Testis (tissue), 3 donors: ENCODE measurements around the gene CAMK2B. TPM values are rescaled to one million over a fixed set of nuclear protein-coding genes. Genes with fewer than 3 reads are reported as not detected.
A peak's percentile ranks its signal among the peaks of the same experiment; 100 is the strongest.

Source experiments
- DNase-seq: peaks from one replicate; pipeline ENCODE4 v3.0.0-alpha.2; 2019
- H3K27ac ChIP-seq, 2 donors: fragments of 200-600 bp; sonication (generic); one replicate each; pipeline ENCODE4 v1.5.1; 2019
- H3K27me3 ChIP-seq: fragments of 200-600 bp; sonication (generic); one replicate; pipeline ENCODE4 v1.5.1; 2019
- H3K36me3 ChIP-seq: fragments of 200-600 bp; sonication (generic); one replicate; pipeline ENCODE4 v1.5.1; 2017; ENCODE audit warnings: low read depth; ENCODE audit errors: missing control alignments
- H3K4me1 ChIP-seq: fragments of 200-600 bp; sonication (generic); one replicate; pipeline ENCODE4 v1.5.1; 2019
- H3K4me3 ChIP-seq, 2 donors: fragments of 200-600 bp; sonication (generic); one replicate each; pipeline ENCODE4 v1.5.1; 2017 to 2019
- H3K9me3 ChIP-seq: fragments of 200-600 bp; sonication (generic); one replicate; pipeline ENCODE4 v1.5.1; 2017
- CTCF ChIP-seq, 3 experiments: fragments of 450-650 bp in 2 of 3; fragments of 200-600 bp in 1 of 3; sonication (generic) in 1 of 3; IDR thresholded peaks; one replicate each; pipeline ENCODE4 v1.5.1; 2016 to 2019; ENCODE audit warnings: antibody characterized with exemption in 3 of 3, mild to moderate bottlenecking in 2 of 3, moderate library complexity in 1 of 3
- POLR2A ChIP-seq: fragments of 450-650 bp; IDR thresholded peaks from one replicate; pipeline ENCODE4 v1.6.1; 2017; ENCODE audit warnings: antibody characterized with exemption, mild to moderate bottlenecking, moderate library complexity
- WGBS, 2 donors: methylation state at CpG; one replicate each; pipeline ENCODE4 v1.1.5; 2018; 5-methylcytosine and 5-hydroxymethylcytosine counted together
- intact Hi-C: fragments of 100-400 bp; cut with DNase I; formaldehyde crosslinking; loops from one replicate; pipeline ENCODE4 v1.15.1; 2023; ENCODE audit warnings: low total_unique reads
- polyA plus RNA-seq: library from polyadenylated mRNA; stranded (reverse); fragments of 350-450 nt; fragmentation: Illumina TruSeq; extraction: RNeasy Lipid Tissue Mini Kit (QIAGEN cat#74804); gene quantifications from one replicate; pipeline ENCODE4 v1.2.3, GENCODE V29; 2014; ENCODE audit warnings: low read depth, low replicate concordance; ENCODE audit not compliant: insufficient read depth
- total RNA-seq, 2 donors: library from RNA; depleted of rRNA; stranded (reverse); fragments of >200 nt; gene quantifications; one replicate each; pipeline ENCODE4 v1.2.3, GENCODE V29; 2016

Gene CAMK2B
- total and polyA plus RNA-seq, 3 donors from 2014 or later: 4.0 to 12.5 (median 12.1) TPM

GRCh38 chr7:44193011-44193802, 132.2 kb downstream of the CAMK2B start:
- intact Hi-C loops: no loop called here
- 84 to 89% methylated on average over 7 of the region's 7 CpGs for WGBS, 2 donors

GRCh38 chr7:44191171-44191570, 134.2 kb downstream of the CAMK2B start:
- H3K27ac ChIP-seq: no peak overlapping the region
- TF ChIP-seq CTCF (IDR thresholded peaks at IDR 0.05) (no peak), POLR2A (no peak)
- no peaks in the 10 kb centered on the region for H3K9me3 ChIP-seq
- no peaks in the 10 kb centered on the region for H3K27me3 ChIP-seq
- no peaks in the 10 kb centered on the region for H3K4me1 ChIP-seq
- intact Hi-C loops: no loop called here
- no peak for DNase-seq
- 89 to 90% methylated on average over 5 of the region's 5 CpGs for WGBS, 2 donors
- no peaks in the 10 kb centered on the region for H3K36me3 ChIP-seq
- no peak overlapping the region for H3K4me3 ChIP-seq

More at GRCh38 chr7:44193011-44193802, 132.2 kb downstream of the CAMK2B start:
- Histone ChIP-seq H3K9me3 (no peaks in the 10 kb centered on the region), H3K4me1 (no peaks in the 10 kb centered on the region), H3K36me3 (no peaks in the 10 kb centered on the region), H3K27ac (no peak overlapping the region), H3K4me3 (no peak overlapping the region), H3K27me3 (no peaks in the 10 kb centered on the region)
- no peak for DNase-seq
- TF ChIP-seq POLR2A: no peak
- no peak for TF ChIP-seq CTCF (IDR thresholded peaks at IDR 0.05)

GRCh38 chr7:44189993-44190872, 135.2 kb downstream of the CAMK2B start:
- no peak for TF ChIP-seq POLR2A
- TF ChIP-seq CTCF (IDR thresholded peaks at IDR 0.05): no peak
- no peak overlapping the region for H3K4me3 ChIP-seq
- no peaks in the 10 kb centered on the region for H3K36me3 ChIP-seq
- no peaks in the 10 kb centered on the region for H3K9me3 ChIP-seq
- WGBS, 2 donors: 81 to 90% methylated on average over 13 to 14 of the region's 14 CpGs
- H3K27me3 ChIP-seq: no peaks in the 10 kb centered on the region
- intact Hi-C loops: no loop called here
- DNase-seq: no peak
- no peaks in the 10 kb centered on the region for H3K4me1 ChIP-seq
- H3K27ac ChIP-seq: no peak overlapping the region

- Histone ChIP-seq H3K36me3 (no peaks in the 10 kb centered on the region), H3K27ac (no peak within 1 kb of the TSS), H3K9me3 (no peaks in the 10 kb centered on the region), H3K4me1 (no peaks in the 10 kb centered on the region), H3K4me3 (no peak within 1 kb of the TSS), H3K27me3 (no peaks in the 10 kb centered on the region)
- DNase-seq: peak; percentile 12
- intact Hi-C loops: no loop called here
- TF ChIP-seq POLR2A (no peak), CTCF (IDR thresholded peaks at IDR 0.05) (no peak)
- WGBS, 2 donors: 86 to 92% methylated on average over 7 to 11 of the region's 11 CpGs
These were observed 136.0 kb downstream of the CAMK2B start, which contains the start of gene GCK for GRCh38 chr7:44189286-44189992. Gene GCK, minus strand, starts transcription at chr7:44189439. Its CDS starts 486 bp downstream, at chr7:44188953.
